Measurements from ENCODE around the gene CHD1L.
"Not testable (repeated sequence)": the region's sequence is repeated elsewhere in the genome, so short reads cannot be mapped to it uniquely, and the experiment has no call there.

The CHD1L gene

DNA sequence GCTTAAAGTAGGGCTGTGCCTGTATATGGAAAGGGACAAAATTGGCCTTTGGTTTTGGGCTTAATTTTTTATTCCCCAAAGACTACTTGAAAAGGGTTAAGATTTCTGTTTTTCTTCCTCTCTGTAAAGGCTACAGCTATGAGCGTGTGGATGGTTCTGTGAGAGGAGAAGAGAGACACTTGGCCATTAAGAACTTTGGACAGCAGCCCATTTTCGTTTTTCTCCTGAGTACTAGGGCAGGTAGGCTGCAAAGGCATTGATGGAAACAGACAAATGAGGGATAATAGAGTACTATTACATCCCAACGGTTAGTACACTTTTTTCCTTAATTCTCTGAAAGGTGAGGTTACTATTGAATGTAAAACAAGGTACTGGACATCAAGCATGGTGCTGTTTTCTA, 29.6 kb downstream of the CHD1L start:
- DNase-seq = no peak

GRCh38 chr1:147273409-147274336, 31.2 kb downstream of the CHD1L start:
- peak; percentile 53 to 58 for DNase-seq

- no peak for DNase-seq
Measured at GRCh38 chr1:147281950-147282349, 39.5 kb downstream of the CHD1L start.

DNA sequence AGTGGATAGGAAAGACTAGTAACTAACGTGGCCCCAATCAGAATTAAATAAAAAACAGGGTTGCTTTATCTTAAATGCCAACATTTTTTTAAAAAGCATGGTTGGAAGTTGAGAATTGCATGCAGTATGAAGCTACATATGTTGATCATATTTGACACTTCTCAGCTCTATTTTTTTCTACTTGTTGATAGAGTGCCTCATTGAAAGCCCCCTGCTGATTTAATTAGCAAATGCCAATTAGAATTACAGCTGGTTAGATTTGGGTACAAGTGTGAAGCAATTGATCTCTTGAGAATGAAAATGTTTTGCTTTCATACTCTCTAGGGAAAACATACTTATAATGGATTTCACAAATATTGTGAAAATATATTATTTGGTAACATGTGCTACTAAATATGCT, 40.5 kb downstream of the CHD1L start:
- no peak for DNase-seq

DNA sequence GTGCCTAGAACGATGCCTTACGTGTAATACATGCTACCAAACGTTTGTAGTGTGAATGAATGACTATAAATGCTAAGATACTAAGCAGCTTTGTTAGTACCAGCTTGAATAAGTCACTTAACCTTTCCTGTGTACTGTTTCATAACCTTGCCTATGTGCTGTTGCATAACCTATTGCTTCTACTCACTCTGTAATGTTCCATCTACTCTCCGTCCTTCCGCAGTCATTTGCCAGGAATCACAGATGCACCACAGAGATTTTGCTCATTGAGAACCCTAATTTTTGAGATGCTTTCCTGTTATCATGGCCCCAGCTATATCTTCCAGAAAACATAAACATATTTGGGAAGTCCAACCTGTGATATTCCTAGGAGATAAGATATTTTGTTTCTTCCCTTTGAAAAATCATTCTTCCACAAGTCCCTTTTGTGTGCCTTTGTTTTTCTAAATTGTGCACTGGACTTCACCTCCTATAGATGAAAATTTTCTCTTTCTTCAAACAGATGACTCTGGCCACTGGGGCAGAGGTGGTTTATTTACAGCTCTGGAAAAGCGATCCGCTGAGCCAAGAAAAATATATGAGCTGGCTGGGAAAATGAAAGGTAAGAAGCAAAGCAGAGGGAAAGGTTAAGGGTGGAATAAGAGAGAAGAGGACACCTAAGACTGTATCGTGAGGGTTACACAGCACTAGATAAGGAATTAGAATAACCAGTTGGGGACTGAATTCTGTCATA, 44.8 kb downstream of the CHD1L start:
- DNase-seq = no peak

DNA sequence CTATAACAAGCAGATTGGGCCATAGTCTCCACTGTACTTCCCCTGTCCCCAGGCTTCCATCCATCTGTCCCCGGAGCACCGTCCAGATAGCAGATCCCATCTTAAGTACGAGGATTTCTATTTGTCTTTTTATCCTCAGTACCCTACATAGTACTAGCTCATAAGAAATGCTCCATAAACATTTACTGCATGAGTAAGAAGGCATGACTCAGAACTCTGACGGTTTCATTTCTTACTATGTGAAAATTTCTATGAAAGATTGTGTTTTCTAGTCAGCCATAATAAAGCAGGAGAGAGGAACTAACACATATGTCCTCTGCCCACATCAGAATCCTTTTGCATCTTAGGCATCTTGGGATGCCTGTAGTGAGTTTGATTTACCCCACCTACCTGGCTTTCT, 49.5 kb downstream of the CHD1L start:
- DNase-seq = no peak

DNA sequence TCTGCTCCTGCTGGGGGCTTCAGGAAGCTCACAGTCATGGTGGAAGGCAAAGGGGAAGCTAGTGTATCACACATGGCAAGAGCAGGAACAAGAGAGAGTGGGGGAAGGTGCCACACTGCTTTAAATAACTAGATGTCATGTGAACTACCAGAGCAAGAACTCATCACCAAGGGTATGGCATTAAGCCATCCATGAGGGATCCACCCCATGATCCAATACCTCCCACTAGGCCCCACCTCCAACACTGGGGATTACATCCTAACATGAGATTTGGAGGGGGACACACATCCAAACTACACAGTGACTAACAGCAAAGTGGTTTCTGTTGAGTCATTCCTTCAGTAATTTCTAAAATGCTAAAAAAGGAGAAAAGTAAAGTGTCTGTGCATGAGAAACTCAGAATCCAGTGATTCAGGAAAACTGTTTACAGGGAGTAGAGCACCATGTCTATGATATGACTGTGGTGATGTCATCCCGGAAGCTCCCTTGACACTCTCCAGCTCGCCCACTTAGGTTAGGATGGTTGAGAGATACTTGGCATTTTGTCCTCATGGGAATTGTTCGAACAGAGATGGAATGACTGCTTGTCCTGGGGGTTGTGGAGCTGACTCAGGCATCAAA, 50.3 kb downstream of the CHD1L start:
- DNase-seq = no peak

DNA sequence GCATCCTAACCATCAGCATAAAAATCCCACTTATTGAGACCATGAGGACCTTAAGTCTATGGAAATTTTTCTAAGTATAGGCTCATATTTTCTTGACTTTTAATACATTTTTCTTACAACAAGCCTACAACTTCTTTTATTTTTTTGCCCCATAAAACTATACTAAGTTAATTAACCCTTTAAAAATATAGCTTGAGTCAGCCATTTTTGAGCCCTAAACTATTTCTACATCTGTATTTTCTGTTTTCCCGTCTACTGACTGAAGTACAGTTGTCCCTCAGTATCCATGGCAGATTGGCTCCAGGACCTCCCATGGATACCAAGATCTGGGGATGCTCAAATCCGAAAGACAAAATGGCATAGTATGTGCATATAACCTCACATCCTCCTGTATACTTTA, 55.0 kb downstream of the CHD1L start:
- no peak for DNase-seq

DNA sequence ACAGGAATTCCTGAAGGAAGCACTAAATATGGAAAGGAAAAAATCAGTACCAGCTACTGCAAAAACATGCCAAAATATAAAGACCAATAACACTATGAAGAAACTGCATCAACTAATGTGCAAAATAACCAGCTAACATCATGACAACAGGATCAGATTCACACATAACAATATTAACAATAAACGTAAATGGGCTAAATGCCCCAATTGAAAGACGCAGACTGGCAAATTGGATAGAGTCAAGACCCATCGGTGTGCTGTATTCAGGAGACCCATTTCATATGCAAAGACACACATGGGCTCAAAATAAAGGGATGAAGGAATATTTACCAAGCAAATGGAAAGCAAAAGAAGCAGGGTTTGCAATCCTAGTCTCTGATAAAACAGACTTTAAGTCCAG, 63.3 kb downstream of the CHD1L start:
- not testable (repeated sequence) for DNase-seq

GRCh38 chr1:147316968-147317367, 74.5 kb downstream of the CHD1L start:
- no peak for DNase-seq

DNA sequence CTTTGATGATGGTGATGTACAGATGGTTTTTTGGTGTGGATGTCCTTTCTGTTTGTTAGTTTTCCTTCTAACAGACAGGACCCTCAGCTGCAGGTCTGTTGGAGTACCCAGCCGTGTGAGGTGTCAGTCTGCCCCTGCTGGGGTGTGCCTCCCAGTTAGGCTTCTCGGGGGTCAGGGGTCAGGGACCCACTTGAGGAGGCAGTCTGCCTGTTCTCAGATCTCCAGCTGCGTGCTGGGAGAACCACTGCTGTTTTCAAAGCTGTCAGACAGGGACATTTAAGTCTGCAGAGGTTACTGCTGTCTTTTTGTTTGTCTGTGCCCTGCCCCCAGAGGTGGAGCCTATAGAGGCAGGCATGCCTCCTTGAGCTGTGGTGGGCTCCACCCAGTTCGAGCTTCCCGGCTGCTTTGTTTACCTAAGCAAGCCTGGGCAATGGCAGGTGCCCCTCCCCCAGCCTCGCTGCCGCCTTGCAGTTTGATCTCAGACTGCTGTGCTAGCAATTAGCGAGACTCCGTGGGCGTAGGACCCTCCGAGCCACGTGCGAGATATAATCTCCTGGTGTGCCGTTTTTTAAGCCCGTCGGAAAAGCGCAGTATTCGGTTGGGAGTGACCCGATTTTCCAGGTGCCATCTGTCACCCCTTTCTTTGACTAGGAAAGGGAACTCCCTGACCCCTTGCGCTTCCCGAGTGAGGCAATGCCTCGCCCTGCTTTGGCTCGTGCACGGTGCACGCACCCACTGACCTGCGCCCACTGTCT, 84.6 kb downstream of the CHD1L start:
- not testable (repeated sequence) for DNase-seq

DNA sequence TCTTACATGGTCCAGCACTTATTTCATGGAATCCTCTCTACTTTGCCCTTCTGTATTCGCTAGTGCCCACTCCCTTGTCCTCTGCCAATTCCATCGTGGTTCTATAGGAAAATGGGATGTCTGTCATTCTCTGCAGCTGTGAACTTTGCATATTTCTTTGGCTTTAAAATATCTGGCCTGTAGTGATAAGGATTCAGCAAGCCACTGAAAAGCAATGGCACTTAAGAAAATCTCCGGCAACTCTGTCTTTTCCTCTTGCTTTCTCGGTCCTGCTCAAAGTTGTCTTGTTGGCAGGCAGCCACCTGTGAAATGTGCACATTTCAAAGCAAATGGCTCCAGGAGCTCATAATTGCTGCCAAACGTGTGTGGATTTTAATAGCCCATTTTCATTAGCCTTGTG, 91.8 kb downstream of the CHD1L start:
- DNase-seq = peak; percentile 44 to 89

GRCh38 chr1:147336291-147336690, 93.8 kb downstream of the CHD1L start:
- DNase-seq = no peak

- DNase-seq = no peak
Measured at GRCh38 chr1:147337040-147337630, 94.7 kb downstream of the CHD1L start.

GRCh38 chr1:147338571-147338970, 96.1 kb downstream of the CHD1L start:
- no peak for DNase-seq

GRCh38 chr1:147341246-147341645, 98.8 kb downstream of the CHD1L start:
- DNase-seq = no peak

Data from NCI-H2081 (cell line).